Tibial nerve (tissue), 4 donors: Measurements from ENCODE around the gene IQGAP2. TPM values are rescaled to one million over a fixed set of nuclear protein-coding genes. Genes with fewer than 3 reads are reported as not detected.
"Not testable (repeated sequence)": the region's sequence is repeated elsewhere in the genome, so short reads cannot be mapped to it uniquely, and the experiment has no call there.

Experiments
- DNase-seq, 2 donors: peaks; one replicate each; pipeline ENCODE4 v3.0.0-alpha.2; 2019; ENCODE audit warnings: low spot score in 2 of 2
- H3K27ac ChIP-seq, 4 donors: fragments of 200-600 bp; sonication (generic) in 3 of 4; one replicate each; pipeline ENCODE4 v1.5.1; 2017 to 2019; ENCODE audit warnings: mild to moderate bottlenecking in 1 of 4
- H3K27me3 ChIP-seq, 2 donors: fragments of 200-600 bp; sonication (generic) in 1 of 2; one replicate each; pipeline versions ENCODE4 v1.5.1 to v1.6.0; 2017 to 2019
- H3K36me3 ChIP-seq, 3 donors: fragments of 200-600 bp; sonication (generic); one replicate each; pipeline ENCODE4 v1.5.1; 2018 to 2019
- H3K4me1 ChIP-seq, 4 donors: fragments of 200-600 bp; sonication (generic) in 3 of 4; one replicate each; pipeline ENCODE4 v1.5.1; 2017 to 2019
- H3K4me3 ChIP-seq, 4 donors: fragments of 200-600 bp; sonication (generic) in 3 of 4; one replicate each; pipeline ENCODE4 v1.5.1; 2017 to 2019; ENCODE audit warnings: mild to moderate bottlenecking in 1 of 4, moderate library complexity in 1 of 4
- H3K9me3 ChIP-seq, 4 donors: fragments of 200-600 bp; sonication (generic) in 3 of 4; one replicate each; pipeline ENCODE4 v1.5.1; 2017 to 2019
- CTCF ChIP-seq, 5 experiments: fragments of 200-600 bp in 3 of 5; fragments of 450-650 bp in 2 of 5; sonication (generic) in 3 of 5; IDR thresholded peaks; one replicate each; pipeline ENCODE4 v1.5.1; 2016 to 2019; ENCODE audit warnings: antibody characterized with exemption in 5 of 5, mild to moderate bottlenecking in 3 of 5, moderate library complexity in 2 of 5
- EP300 ChIP-seq, 2 donors: sonication (generic); formaldehyde crosslinking; IDR thresholded peaks; one replicate each; pipeline ENCODE4 v1.6.1; 2017; ENCODE audit warnings: antibody characterized with exemption in 2 of 2, mild to moderate bottlenecking in 1 of 2
- POLR2A ChIP-seq, 2 donors: fragments of 450-650 bp; IDR thresholded peaks; one replicate each; pipeline ENCODE4 v1.6.1; 2017; ENCODE audit warnings: antibody characterized with exemption in 2 of 2, mild to moderate bottlenecking in 2 of 2, moderate library complexity in 2 of 2
- WGBS, 2 donors: methylation state at CpG; one replicate each; pipeline ENCODE4 v1.1.5; 2018; 5-methylcytosine and 5-hydroxymethylcytosine counted together
- total RNA-seq, 4 donors: library from RNA; depleted of rRNA; stranded (reverse); fragments of >200 nt; gene quantifications; one replicate each; pipeline ENCODE4 v1.1.0, GENCODE V29; 2016

The IQGAP2 gene
- total RNA-seq, 4 donors from 2014 or later: 42.8 to 58.2 (median 52.3) TPM

DNA sequence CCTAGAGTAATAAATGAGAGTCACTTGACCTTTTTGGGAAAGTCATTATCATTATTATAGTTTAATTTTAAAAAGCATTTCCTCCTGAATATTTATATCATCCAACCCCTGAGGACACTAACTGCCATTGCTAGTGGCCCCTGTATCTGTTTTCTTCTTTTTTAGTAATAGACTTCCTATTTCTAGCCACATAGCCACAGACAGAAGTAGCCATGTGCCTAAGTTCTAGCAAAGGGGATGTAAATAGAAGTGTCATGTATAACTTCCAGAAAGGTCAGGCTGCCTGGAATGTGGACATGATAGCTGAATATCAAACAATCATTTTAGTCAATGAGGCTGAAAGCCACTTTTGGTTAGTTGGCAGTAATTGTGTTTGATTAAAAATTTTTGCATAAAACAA lies 37.5 kb upstream of the IQGAP2 start:
- Histone ChIP-seq H3K9me3 (no peaks in the 10 kb centered on the region), H3K36me3 (no peaks in the 10 kb centered on the region), H3K4me3 (no peak overlapping the region), H3K27me3 (no peaks in the 10 kb centered on the region), H3K4me1 (no peaks in the 10 kb centered on the region), H3K27ac (no peak overlapping the region)
- TF ChIP-seq CTCF (IDR thresholded peaks at IDR 0.05) (no peak), EP300 (IDR thresholded peaks at IDR 0.05) (no peak), POLR2A (IDR thresholded peaks at IDR 0.05) (no peak)
- DNase-seq: no peak

DNA sequence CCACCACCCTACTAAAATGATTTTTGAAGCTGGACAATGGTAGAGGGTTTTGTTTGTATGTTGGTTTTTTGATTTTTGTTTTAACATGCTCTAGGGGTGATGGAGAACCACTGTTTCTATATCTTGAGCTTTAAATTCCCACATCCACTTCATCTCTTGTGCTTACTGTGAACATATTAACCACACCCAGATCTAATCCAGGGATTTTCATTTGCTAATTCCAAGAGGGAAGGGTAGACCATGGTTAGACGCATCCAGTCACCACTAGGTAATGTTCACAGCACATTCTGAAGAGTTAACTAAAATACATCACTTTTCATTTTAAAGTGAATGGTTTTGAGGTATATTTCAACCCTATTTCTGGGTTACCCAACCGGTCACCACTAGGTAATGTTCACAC lies 36.5 kb upstream of the IQGAP2 start:
- WGBS, 2 donors: 92 to 95% methylated on average over 2 of the region's 2 CpGs
- TF ChIP-seq CTCF (IDR thresholded peaks at IDR 0.05): no peak
- no peak for TF ChIP-seq EP300 (IDR thresholded peaks at IDR 0.05)
- no peak for TF ChIP-seq POLR2A (IDR thresholded peaks at IDR 0.05)
- Histone ChIP-seq H3K27me3 (no peaks in the 10 kb centered on the region), H3K4me3 (no peak overlapping the region), H3K36me3 (no peaks in the 10 kb centered on the region), H3K4me1 (no peaks in the 10 kb centered on the region), H3K9me3 (no peaks in the 10 kb centered on the region), H3K27ac (no peak overlapping the region)
- no peak for DNase-seq

DNA sequence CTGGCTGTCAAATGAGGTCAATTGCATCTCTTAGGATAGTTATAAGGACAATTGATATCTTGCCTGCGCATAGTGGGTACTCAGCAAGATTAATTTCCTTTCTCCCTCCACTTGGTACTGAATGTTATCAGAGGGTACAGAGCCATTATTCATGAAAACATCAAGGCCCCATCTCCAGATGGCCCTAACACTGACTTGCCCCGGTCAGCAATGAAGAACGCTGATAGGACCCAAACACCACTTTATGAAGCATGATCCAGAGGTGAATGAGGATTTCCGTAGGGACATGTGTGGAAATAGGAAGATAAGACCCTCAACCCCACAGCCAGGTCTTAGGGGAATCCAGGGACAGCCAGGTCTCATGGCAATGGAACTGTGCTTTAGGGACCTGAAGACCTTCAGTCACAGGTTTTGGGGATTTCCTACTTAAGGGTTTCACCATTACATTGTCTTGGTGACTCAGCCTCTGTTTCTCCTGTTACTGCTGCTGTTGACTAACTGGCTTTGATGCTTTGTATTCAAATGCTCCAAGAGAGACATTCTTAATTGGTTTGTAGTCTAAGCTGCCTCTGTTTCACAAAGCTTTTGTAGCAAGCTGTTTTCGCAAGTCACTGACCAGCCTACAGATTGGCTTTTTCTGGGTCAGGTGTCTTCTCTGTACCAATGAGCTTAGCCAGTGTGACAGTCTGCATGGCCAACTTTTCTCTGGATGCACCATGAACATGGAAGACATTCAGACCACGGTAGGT lies 35.3 kb upstream of the IQGAP2 start:
- H3K4me1 ChIP-seq: no peaks in the 10 kb centered on the region
- H3K9me3 ChIP-seq: no peaks in the 10 kb centered on the region
- no peaks in the 10 kb centered on the region for H3K27me3 ChIP-seq
- TF ChIP-seq POLR2A (IDR thresholded peaks at IDR 0.05): no peak
- no peak for TF ChIP-seq EP300 (IDR thresholded peaks at IDR 0.05)
- TF ChIP-seq CTCF (IDR thresholded peaks at IDR 0.05): no peak
- no peak overlapping the region for H3K27ac ChIP-seq
- WGBS, 2 donors: 95% methylated on average over 6 of the region's 6 CpGs
- H3K4me3 ChIP-seq: no peak overlapping the region
- no peak for DNase-seq
- H3K36me3 ChIP-seq: no peaks in the 10 kb centered on the region

GRCh38 chr5:76368941-76369340 lies 34.1 kb upstream of the IQGAP2 start:
- DNase-seq: no peak
- 62 to 67% methylated on average over 1 of the region's 1 CpG for WGBS, 2 donors
- no peak overlapping the region for H3K4me3 ChIP-seq
- no peaks in the 10 kb centered on the region for H3K9me3 ChIP-seq
- H3K4me1 ChIP-seq: no peaks in the 10 kb centered on the region
- H3K36me3 ChIP-seq: no peaks in the 10 kb centered on the region
- H3K27ac ChIP-seq: no peak overlapping the region
- H3K27me3 ChIP-seq: no peaks in the 10 kb centered on the region
- TF ChIP-seq POLR2A (IDR thresholded peaks at IDR 0.05) (no peak), CTCF (IDR thresholded peaks at IDR 0.05) (no peak), EP300 (IDR thresholded peaks at IDR 0.05) (no peak)

- H3K27me3 ChIP-seq, H3K27ac ChIP-seq, H3K36me3 ChIP-seq, H3K9me3 ChIP-seq, H3K4me3 ChIP-seq, DNase-seq, H3K4me1 ChIP-seq: not testable (repeated sequence)
- WGBS, 2 donors: 96% methylated on average over 8 of the region's 8 CpGs
Measured at GRCh38 chr5:76369668-76370067, 33.4 kb upstream of the IQGAP2 start.

- Histone ChIP-seq H3K27me3 (no peaks in the 10 kb centered on the region), H3K4me3 (no peak overlapping the region), H3K36me3 (no peaks in the 10 kb centered on the region), H3K9me3 (no peaks in the 10 kb centered on the region), H3K4me1 (no peaks in the 10 kb centered on the region), H3K27ac (no peak overlapping the region)
- TF ChIP-seq CTCF (IDR thresholded peaks at IDR 0.05) (no peak), POLR2A (IDR thresholded peaks at IDR 0.05) (no peak), EP300 (IDR thresholded peaks at IDR 0.05) (no peak)
- no peak for DNase-seq
- 26 to 29% methylated on average over 2 of the region's 2 CpGs for WGBS, 2 donors
Measured at GRCh38 chr5:76371960-76372322, 31.1 kb upstream of the IQGAP2 start.
